Prostate gland (tissue), 2 donors: ENCODE data around the gene NEB. TPM values are rescaled to one million over a fixed set of nuclear protein-coding genes. Genes with fewer than 3 reads are reported as not detected.
"Not testable (repeated sequence)": the region's sequence is repeated elsewhere in the genome, so short reads cannot be mapped to it uniquely, and the experiment has no call there.

Source experiments
- DNase-seq: peaks from one replicate; pipeline ENCODE4 v3.0.0-alpha.2; 2019; ENCODE audit warnings: low spot score
- H3K27ac ChIP-seq, 2 donors: fragments of 200-600 bp; sonication (generic); 2 replicates each; pipeline ENCODE4 v1.5.1; 2017 to 2019
- H3K27me3 ChIP-seq: fragments of 200-600 bp; sonication (generic); replicated peaks from 2 replicates; pipeline ENCODE4 v1.5.1; 2019; ENCODE audit not compliant: insufficient read depth
- H3K36me3 ChIP-seq, 2 donors: fragments of 200-600 bp; sonication (generic); 1 replicate in 1 of 2; 2 replicates in 1 of 2; pipeline versions ENCODE4 v1.5.1 to v1.8.1; 2017 to 2019
- H3K4me1 ChIP-seq: fragments of 200-600 bp; sonication (generic); replicated peaks from 2 replicates; pipeline ENCODE4 v1.5.1; 2019
- H3K4me3 ChIP-seq, 2 donors: fragments of 200-600 bp; sonication (generic); 2 replicates each; pipeline ENCODE4 v1.5.1; 2017 to 2019
- H3K9me3 ChIP-seq: fragments of 200-600 bp; sonication (generic); 2 replicates; pipeline ENCODE4 v1.5.1; 2017
- POLR2A ChIP-seq: fragments of 450-650 bp; IDR thresholded peaks from one replicate; pipeline ENCODE4 v1.6.1; 2016; ENCODE audit warnings: antibody characterized with exemption, mild to moderate bottlenecking
- POLR2AphosphoS5 ChIP-seq: sonication (generic); formaldehyde crosslinking; IDR thresholded peaks from one replicate; pipeline ENCODE4 v1.6.1; 2017; ENCODE audit warnings: antibody characterized with exemption
- WGBS: methylation state at CpG from one replicate; pipeline ENCODE4 v1.1.5; 2018; 5-methylcytosine and 5-hydroxymethylcytosine counted together
- intact Hi-C: fragments of 100-400 bp; cut with DNase I; formaldehyde crosslinking; loops from one replicate; pipeline ENCODE4 v1.14.2; 2022
- total RNA-seq, 2 donors: library from RNA; depleted of rRNA; stranded (reverse); fragments of >200 nt; gene quantifications; one replicate each; pipeline ENCODE4 v1.1.0, GENCODE V29; 2016
- TF ChIP-seq, protein P1 (sequence below), 4 experiments: fragments of 200-600 bp in 2 of 4; fragments of 450-650 bp in 2 of 4; sonication (generic) in 2 of 4; IDR thresholded peaks; 1 replicate in 3 of 4; 2 replicates in 1 of 4; pipeline ENCODE4 v1.5.1; 2016 to 2019; ENCODE audit warnings: antibody characterized with exemption in 4 of 4, mild to moderate bottlenecking in 2 of 4, moderate library complexity in 2 of 4

Gene NEB
- total RNA-seq, 2 donors from 2014 or later = 7.3 to 57.9 TPM

DNA sequence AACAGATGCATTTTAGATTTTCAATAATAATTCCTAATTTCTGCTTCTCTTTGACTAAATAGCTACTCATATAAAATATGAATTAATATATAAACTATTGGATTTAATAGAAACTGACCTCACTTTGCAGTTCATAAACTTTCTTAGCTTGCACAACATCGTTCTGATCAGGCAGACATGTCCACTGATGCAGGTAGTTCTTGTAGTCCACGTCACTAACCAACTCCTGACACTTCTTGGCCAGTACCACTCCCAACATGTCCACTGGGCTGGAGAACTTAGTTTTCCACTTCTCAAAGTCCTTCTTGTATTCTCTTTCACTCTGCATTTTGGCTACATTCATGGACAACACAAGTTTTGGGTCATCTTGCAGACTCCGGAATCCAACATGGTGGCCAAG is 83.8 kb downstream of the NEB start:
- H3K27ac ChIP-seq = no peak overlapping the region
- H3K4me3 ChIP-seq = no peak overlapping the region
- TF ChIP-seq POLR2AphosphoS5 (no peak), POLR2A (no peak)
- TF ChIP-seq, protein P1, sequence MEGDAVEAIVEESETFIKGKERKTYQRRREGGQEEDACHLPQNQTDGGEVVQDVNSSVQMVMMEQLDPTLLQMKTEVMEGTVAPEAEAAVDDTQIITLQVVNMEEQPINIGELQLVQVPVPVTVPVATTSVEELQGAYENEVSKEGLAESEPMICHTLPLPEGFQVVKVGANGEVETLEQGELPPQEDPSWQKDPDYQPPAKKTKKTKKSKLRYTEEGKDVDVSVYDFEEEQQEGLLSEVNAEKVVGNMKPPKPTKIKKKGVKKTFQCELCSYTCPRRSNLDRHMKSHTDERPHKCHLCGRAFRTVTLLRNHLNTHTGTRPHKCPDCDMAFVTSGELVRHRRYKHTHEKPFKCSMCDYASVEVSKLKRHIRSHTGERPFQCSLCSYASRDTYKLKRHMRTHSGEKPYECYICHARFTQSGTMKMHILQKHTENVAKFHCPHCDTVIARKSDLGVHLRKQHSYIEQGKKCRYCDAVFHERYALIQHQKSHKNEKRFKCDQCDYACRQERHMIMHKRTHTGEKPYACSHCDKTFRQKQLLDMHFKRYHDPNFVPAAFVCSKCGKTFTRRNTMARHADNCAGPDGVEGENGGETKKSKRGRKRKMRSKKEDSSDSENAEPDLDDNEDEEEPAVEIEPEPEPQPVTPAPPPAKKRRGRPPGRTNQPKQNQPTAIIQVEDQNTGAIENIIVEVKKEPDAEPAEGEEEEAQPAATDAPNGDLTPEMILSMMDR (IDR thresholded peaks at IDR 0.05) = no peak
- H3K27me3 ChIP-seq = no peaks in the 10 kb centered on the region
- no peaks in the 10 kb centered on the region for H3K36me3 ChIP-seq
- DNase-seq = no peak
- 97% methylated on average over 3 of the region's 3 CpGs for WGBS
- H3K9me3 ChIP-seq = no peaks in the 10 kb centered on the region
- no peaks in the 10 kb centered on the region for H3K4me1 ChIP-seq
- intact Hi-C loops = no loop called here

DNA sequence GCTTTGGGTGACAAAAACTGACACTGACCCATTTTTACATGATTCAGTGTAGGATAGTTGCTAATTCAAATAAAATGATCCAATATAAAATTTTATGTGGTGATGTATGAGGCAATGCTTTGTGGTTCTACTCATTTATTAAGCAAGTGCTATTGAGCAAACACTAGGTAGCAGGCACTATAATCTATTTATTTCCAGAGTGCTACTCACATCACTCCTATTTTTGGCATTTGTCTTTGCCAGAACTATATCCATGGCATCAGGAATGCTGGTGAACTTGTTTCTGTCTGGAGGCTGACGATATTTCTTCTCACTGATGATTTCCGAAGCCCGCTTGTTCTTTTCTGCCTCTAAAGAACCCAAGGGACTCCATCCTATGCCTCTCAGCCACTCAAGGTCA is 84.3 kb downstream of the NEB start:
- intact Hi-C loops = no loop called here
- Histone ChIP-seq H3K4me1 (no peaks in the 10 kb centered on the region), H3K27ac (no peak overlapping the region), H3K4me3 (no peak overlapping the region), H3K36me3 (no peaks in the 10 kb centered on the region), H3K9me3 (no peaks in the 10 kb centered on the region), H3K27me3 (no peaks in the 10 kb centered on the region)
- TF ChIP-seq, protein P1 (IDR thresholded peaks at IDR 0.05) = no peak
- no peak for TF ChIP-seq POLR2A
- no peak for TF ChIP-seq POLR2AphosphoS5
- WGBS = 78% methylated on average over 3 of the region's 3 CpGs
- no peak for DNase-seq

DNA sequence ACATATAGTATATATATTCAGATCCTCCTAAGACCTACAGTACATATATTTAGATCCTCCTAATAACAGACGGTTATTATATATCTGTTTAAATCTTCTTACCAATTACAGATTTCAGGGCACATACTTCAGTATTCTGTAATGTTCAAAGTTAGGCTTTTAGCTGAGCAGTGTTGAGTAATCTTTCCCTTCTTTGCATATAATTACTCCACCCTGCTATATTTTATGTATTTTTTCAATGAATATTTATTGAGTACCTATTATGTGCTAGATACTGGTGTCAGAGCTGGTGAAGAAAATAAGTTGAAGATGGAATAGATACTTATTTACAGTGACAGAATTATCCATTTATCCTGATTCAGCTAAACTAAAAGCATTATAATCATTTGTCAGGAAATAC is 84.9 kb downstream of the NEB start:
- no peak overlapping the region for H3K4me3 ChIP-seq

DNA sequence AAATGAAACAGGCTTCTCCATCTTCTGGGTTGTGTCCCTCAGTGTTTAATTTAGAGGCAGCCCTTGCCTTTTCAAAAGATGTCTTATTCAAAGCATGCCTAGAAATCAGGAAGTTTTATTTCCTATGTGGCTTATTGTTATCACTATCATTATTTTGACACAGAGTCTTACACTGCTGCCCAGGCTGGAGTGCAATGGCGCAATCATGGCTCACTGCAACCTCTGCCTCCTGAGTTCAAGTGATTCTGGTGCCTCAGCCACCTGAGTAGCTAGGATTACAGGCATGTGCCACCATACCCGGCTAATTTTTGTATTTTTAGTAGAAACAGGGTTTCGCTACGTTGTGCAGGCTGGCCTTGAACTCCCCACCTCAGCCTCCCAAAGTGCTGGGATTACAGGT is 87.8 kb downstream of the NEB start:
- WGBS = 96% methylated on average over 4 of the region's 4 CpGs
- H3K9me3 ChIP-seq, H3K4me3 ChIP-seq, H3K4me1 ChIP-seq, H3K27ac ChIP-seq, DNase-seq, H3K36me3 ChIP-seq, intact Hi-C loops, H3K27me3 ChIP-seq: not testable (repeated sequence)

More for the DNA sequence above, 84.9 kb downstream of the NEB start:
- DNase-seq = no peak
- no peaks in the 10 kb centered on the region for H3K27me3 ChIP-seq
- H3K9me3 ChIP-seq = no peaks in the 10 kb centered on the region
- no peak overlapping the region for H3K27ac ChIP-seq
- no peaks in the 10 kb centered on the region for H3K36me3 ChIP-seq
- intact Hi-C loops = no loop called here
- no peaks in the 10 kb centered on the region for H3K4me1 ChIP-seq
- no peak for TF ChIP-seq POLR2A
- no peak for TF ChIP-seq POLR2AphosphoS5
- TF ChIP-seq, protein P1 (IDR thresholded peaks at IDR 0.05) = no peak
- 96% methylated on average over 1 of the region's 1 CpG for WGBS

DNA sequence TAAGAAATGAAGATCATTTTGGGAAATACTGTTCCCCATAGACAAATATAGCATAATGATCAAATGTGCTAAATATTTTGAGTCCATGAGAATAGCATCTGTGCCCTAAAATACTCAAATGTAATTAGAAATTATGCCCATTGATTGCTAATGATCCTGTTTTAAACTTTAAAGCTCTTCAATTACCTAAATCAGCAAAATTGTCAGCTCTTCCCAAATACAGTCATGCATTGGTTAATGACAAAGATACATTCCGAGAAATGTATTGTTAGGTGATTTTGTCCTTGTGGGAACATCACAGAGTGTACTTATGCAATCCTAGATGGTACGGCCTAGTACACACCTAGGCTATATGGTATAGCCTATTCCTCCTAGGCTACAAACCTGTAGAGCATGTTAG is 89.7 kb downstream of the NEB start:
- Histone ChIP-seq H3K27me3 (no peaks in the 10 kb centered on the region), H3K36me3 (no peaks in the 10 kb centered on the region), H3K9me3 (no peaks in the 10 kb centered on the region), H3K27ac (no peak overlapping the region), H3K4me1 (no peaks in the 10 kb centered on the region), H3K4me3 (no peak overlapping the region)
- no peak for DNase-seq
- WGBS = 97% methylated on average over 2 of the region's 2 CpGs
- TF ChIP-seq POLR2AphosphoS5 (no peak), POLR2A (no peak)
- TF ChIP-seq, protein P1 (IDR thresholded peaks at IDR 0.05) = no peak
- intact Hi-C loops = no loop called here

DNA sequence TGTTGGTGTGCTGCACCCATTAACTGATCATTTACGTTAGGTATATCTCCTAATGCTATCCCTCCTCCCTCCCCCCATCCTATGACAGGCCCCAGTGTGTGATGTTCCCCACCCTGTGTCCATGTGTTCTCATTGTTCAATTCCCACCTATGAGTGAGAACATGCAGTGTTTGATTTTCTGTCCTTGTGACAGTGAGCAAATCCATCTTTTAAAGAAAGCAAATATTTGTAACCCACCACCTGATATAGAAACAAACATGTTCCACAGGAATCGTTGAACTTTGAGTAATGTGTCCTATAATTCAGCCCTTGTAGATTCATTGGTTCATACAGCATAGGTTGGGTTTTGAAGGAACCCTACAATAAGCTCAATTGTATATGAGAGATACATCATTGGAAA is 92.4 kb downstream of the NEB start:
- H3K4me1 ChIP-seq, H3K27me3 ChIP-seq, H3K36me3 ChIP-seq, DNase-seq, H3K27ac ChIP-seq, H3K9me3 ChIP-seq, intact Hi-C loops, H3K4me3 ChIP-seq: not testable (repeated sequence)
- WGBS = 80% methylated on average over 2 of the region's 2 CpGs
